C1 segment of cervical spinal cord (tissue), 14 donors: ENCODE measurements around the gene SNAP29.
A peak's percentile ranks its signal among the peaks of the same experiment; 100 is the strongest.
"Not testable (repeated sequence)": the region's sequence is repeated elsewhere in the genome, so short reads cannot be mapped to it uniquely, and the experiment has no call there.

ENCODE experiments used
- DNase-seq, 14 donors: peaks; one replicate each; lab custom pipeline; 2025; lab: John Stamatoyannopoulos, UW

The SNAP29 gene

DNA sequence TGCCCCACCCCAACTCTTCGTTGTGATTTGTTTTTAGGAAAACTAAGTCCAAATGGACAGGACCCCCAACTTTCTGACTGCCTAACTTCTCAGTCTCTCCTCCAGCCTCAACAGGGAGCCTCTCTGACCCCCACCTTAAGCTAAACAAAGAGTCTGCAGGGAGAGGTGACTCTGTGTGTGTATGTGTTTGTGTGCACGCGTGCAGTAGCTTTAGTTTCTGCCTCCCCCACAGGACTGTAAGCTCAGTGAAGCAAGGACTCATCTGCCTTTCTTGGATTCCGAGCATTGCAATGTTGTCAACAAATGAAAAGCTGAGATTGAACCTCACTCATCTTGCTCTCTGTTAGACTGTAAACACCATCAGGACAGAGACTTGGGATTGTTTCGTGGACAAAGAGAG, 7.9 kb downstream of the SNAP29 start:
- DNase-seq, result no peak

DNA sequence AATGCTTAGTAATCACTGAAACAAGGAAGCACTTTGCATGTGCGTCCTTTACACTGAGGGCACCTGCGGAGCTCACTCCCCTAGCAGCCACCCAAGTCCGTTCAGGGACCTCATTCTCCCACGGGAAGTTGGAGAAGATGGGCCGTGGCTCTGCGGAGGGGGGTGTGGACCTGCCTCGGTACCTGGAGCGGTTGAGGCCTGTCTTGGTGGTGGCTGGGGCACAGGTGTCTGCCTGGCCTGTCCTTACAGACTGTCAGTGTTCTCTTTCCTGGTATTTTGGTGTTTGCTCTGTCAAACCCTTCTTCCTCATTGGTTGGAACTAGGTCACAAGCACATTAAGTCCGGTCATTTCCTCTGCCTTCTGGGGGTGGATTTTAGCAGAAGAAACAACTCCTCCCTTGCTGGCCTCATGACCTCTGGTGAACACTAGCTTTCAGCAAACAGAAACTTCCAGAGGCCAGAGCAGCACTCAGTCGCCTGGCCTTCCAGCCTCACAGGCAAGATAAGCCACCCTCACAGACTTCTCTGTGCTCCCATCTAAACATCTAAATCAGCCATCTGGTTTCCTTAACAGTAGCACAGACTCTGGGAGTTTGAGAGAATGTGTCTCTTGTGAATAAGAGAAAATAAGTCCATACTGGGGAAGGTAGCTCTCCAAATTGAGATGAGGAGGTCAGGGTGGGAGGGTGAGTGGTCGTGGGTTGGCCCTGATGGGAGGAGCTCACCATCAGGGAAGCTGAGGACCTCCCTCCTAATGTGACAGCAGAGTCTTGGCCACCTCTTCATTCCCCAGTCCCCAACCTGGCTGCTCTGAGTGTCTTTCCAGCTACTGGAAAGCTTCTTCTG, 8.6 kb downstream of the SNAP29 start:
- DNase-seq, result peak in 9 of 14 donors; percentile 4 to 41 (median 15)

DNA sequence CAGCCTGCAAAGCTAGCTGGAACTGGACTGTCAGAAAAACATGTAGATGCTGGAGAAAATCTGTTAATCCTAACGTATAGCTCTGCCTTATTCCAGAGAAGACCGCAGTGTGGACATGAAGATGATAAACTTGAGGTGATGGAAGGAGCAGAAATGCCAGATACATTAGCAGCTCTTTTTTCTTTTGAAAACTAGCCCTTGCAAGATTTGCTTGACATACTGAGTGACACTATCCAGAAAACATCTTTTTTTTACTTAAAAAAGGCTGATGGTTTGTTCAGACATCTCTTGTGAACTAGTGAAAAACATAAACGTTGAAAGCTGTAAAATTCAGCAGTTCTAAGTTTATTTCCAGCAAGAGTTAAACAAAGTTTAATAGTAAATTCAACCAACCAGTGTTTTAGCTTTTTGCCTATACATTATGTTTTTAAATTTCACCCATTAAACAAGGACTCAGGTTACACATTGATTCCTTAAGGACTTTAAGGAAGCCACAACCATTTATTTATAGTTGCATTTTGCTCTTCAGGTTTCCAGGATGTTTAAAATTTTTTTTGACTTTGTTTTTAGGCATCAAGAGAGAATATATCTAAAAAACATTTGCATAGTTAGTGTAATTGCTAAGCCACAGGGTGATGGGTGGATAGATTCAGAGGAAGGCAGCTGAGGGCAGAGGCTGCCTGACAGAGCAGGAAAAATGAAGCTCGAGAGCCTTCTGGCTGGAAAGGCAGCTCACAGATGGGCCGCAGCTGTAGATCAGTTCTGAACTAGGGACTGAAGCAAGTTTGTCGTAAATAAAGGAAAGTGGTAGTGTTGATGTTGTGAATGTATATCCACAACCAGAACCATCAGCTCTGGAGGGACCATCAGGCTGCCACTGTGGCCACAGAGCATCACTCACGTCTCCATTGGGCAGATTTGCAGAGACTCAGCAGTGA, 9.5 kb downstream of the SNAP29 start:
- no peak for DNase-seq

DNA sequence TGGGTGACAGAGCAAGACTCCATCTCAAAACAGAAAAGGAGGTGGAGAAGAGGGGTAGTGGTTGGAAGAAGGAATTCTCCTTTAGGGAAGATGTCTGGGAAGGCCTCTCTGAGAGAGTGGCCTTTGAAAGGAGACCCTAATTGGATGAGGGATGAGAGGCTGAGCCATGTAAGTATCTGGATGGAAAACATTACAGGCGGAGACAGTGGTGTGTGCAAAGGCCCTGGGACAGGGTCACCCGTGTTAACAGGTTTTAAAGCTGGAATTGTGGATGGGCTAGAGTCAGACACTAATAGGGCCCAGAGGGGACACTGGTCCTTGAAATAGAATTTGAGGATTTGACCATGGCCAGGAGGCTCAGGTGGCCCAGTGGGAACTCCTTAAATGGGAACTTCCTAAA, 10.4 kb downstream of the SNAP29 start:
- no peak for DNase-seq

DNA sequence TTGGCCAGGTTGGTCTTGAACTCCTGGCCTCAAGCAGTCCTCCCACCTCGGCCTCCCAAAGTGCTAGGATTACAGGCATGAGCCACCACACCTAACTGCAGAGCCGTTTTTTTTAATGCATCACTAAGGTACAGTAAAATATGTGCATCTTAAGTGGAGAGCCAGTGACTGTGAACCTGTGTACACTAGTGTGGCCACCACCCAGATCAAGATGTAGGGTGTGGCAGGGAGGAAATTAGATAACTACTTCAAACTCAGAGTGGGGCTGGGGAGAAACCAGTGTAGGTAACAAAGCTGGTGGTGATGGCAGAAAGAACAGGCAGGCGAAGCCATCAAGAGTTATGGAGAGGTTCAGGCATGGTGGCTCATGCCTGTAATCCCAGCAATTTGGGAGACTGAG, 14.4 kb downstream of the SNAP29 start:
- DNase-seq, result no peak

DNA sequence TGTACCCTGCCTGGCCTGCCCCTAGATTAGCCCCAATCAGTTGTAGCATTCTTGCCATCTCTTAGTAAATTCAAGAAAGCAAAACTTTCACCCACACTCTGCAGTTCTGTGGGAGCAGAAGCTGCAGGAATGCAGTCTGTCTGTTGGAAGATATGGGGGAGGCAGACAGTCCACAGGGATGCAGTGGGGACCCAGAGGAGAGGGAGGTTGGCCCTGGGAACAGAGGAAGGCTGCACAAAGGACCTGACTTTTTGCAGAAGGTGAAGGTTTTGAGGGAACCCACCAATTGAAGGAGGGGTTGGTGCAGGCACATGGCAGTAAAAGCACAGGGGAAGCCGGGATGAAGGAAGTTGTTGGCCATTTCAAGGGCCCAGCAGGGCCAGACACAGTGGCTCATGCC, 16.5 kb downstream of the SNAP29 start:
- no peak for DNase-seq

DNA sequence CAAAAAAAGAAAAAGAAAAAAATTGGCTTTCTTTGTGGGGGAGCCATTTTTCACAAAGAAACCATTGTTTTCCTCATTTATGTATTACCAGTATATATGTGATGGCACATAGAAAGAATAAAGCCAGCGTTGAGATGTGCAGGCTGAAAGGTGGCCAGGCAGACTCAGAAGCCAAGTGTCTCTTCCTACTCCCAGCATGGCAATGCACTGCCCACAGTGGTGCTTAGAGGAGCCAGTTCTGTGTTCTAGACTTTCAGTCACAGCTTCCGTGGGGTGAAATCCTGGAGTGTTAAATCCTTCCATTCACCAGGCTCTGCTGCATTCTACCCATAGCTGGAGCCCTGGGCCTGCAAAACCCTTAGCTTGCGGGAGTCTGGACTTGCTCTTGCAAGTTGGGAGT, 18.9 kb downstream of the SNAP29 start:
- no peak for DNase-seq

DNA sequence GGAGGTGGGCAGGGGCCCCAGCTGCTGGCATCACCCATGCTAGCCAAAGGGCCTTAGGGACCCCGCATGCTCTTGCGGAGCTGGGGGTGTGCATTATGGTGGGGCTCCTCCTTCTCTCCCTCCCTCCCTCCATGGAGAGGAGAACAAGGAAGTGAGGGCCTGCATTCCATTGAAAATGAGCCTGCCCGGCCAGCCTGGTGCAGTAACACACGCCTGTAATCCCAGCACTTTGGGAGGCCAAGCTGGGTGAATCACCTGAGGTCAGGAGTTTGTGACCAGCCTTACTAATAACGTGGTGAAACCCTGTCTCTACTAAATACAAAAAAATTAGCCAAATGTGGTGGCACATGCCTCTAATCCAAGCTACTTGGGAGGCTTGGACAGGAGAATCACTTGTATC, 22.4 kb downstream of the SNAP29 start:
- DNase-seq, result no peak

DNA sequence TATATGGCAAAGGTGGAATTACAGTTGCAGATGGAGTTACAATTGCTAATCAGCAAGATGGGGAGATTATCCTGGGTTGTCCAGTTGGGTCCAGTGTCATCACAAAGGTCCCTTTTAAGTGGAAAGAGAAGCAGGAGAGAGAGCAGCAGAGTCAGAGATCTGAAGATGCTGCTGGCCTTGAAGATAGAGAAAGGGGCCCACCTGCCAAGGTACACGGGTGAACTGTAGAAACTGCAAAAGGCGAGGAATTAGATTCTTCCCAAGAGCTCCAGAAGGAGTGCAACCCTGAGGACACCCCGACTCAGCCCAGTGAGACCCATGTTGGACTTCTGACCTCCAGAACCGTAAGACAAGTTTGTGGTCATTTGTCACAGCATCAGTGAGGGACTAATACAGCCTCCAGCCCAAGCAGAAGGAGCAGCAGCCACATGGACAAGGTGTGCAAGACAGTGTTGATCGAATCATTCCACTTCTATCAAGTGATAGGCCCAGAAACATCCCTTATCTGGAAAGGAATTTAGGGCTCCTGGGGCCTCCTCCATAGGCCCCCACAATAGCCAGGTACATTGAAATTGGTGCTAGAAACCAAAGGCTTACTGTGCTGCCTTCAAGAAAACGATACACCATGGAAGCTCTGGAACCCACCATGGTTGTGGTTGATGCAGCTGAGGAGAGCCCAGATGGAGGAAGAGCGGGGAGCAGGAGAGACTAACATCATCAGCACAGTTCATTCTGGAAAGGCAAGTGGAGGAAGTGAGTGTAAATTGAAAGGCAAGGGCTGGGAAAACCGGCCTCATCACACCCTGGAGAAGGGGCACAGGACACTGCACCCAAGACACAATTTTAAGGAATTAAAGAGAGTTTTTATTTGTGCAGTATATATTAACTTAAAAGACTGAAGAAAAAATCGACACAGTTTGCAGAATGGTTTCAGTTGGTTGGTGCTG, 23.3 kb downstream of the SNAP29 start:
- DNase-seq, result no peak

DNA sequence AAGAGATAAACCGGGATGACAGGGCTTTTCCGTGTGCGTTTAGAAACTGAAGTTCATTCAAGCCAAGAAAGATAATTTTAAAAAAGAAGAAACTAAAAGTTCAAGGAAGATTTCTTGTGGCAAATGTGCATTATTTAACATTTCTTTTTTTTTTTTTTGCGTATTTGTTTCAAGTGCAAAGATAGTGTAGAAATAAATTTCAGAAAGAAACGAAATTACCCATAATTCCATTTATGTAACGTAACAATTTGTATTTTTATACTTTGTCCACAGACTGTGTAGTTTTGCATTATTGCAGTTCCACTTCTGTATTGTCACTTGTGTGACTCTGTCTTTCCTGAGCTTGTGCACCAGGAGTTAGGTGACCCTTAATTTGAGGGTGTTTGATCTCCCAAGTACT, 24.0 kb downstream of the SNAP29 start:
- no peak for DNase-seq

DNA sequence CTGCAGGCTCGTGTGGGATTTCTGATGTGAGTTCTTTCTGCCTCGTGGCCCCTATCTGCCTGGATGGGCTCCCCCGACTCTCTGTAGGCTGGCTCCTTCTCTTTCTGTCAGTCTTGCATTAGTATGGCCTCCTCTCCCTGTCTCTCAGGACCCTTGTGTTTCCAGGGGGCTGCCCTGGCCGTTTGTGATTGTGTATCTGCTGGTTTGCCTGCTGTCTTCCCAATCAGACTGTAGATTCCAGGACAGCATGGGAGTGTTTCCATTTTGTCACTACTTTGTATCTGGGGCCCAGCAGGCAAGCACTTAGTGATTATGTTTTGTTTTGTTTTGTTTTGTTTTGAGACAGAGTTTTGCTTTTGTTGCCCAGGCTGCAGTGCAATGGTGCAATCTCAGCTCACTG, 25.6 kb downstream of the SNAP29 start:
- DNase-seq, result no peak

DNA sequence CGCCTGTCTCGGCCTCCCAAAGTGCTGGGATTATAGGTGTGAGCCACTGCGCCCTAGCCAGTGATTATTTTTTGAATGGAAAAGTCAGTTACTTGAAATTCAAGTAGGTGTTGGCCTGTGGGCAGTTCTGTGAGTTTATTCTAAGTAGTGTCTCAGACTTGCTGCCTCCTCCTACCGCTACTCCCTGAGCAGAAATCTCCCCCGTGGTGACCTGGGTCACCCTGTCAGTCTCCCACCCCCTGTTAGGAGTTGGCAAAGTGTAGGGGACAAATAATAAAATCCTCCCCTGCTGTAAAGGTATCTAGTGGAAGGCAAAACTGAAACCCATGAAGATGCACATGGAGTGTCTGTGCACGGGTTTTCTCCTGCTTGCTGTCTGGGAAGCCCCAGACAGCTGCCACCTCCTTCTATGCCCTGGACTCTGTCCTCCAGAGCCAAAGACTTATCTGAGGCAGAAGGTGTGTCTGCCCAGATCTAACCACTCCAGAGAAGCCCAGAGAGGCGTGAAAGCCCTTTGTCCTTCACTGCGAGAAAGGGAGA, 26.3 kb downstream of the SNAP29 start:
- no peak for DNase-seq

DNA sequence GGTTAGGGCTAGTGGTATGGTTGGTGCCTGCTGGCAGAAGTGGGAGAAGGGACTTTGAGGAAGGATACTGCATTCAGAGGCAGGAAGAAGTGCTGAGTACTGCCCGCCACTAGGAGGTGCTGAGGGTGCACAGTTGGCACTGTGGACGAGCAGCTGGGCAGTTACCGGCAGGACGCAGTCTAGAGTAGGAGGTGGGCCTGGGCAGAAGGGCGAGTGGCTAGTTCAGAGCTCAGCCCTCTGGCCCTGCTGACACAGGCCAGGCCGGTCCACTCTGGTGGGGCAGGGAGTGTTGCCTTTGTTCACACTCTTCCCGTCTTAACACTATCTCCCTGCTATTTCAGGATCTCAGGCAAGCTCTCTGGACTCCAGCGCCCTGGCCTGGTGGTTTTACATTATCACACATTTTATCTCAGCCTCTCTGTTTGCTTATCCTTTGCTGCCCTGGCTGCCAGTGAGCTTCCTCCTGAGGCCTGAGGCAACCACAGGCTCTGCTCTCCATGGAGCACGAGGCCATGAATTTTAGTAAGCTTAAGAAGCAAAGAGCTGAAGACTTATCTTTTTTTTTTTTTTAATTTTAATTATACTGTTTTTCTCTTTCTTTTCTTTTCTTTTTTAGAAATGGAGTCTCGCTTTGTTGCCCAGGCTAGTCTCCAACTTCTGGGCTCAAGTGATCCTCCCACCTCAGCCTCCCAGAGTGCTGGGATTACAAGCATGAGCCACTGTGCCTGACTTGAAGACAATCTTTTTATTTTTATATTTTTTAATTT, 26.9 kb downstream of the SNAP29 start:
- DNase-seq, result peak in 13 of 14 donors; percentile 9 to 64 (median 41)

DNA sequence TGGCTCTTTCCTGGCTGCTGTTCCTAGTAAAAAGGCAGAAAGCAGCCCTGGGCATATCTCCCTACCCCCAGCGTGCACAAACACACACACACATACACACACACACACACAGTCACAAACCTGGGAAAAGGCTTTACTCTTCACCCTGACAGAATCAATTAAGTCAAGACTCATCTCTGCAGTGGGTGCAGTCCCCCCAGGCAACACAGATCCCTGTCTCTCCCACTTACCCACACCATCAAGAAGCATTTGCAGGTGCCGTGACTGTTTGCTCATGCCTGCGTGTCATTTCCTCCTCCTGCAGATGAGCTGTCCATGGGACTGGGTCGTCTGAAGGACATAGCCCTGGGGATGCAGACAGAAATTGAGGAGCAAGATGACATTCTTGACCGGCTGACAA, 28.6 kb downstream of the SNAP29 start:
- no peak for DNase-seq

DNA sequence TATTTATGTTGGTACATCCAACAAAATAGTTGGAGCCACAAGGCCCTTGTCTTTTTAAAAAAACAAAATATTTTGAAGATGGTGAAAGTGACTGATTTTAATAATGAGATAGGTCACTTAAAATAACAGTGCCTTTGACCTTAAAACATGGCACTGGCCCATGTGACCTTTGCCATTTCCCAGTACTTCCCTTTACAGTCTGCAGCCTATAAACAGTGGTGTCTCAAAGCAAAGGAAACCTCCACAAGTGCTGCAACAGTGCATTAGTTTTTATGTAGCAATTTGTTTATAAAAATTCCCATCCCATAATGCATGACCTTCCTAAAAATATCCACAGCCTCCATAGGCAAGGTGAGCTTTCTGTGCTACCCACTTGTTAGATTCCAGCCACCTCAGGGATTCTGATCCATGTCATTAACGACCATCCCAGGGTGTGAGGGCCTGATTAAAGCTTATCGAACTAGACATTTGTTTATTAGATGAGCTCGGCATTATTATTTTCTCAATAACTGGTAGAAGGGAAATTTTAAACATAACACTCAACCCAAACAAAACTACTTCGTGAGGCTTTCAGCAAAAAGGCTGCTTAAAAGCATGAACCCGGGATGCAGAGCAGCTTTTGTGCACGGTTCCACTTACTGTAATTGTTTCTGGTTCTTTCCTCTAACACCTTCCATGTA, 30.4 kb downstream of the SNAP29 start:
- DNase-seq, result no peak

DNA sequence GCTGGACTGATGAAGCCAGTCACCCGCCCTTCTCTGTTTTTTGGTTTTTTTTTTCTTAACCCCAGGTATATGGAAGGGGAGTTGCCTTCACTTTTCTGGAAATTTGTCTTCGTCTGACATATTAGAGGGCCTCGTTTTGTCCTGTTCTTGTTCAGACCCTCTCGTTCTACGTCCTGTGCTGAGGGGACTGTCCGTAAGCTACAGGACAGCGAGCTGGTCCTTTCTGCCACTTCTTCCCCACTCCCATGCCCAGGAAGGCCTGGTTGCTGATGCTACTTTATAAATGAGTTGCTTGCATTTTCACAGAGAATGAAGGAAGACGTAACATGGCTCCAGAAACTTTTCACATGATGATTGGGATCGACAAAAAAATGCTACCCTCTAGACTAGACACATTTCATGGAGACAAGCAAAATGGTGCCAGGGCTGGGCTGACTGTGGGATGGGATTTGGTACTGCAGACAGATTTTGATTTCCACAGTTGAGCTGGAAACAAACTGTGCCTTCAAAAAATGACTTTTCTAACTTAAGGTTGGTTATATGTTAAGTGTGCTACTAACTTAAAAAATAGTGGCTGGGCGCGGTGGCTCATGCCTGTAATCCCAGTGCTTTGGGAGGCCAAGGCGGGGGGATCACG, 31.2 kb downstream of the SNAP29 start:
- DNase-seq, result no peak

DNA sequence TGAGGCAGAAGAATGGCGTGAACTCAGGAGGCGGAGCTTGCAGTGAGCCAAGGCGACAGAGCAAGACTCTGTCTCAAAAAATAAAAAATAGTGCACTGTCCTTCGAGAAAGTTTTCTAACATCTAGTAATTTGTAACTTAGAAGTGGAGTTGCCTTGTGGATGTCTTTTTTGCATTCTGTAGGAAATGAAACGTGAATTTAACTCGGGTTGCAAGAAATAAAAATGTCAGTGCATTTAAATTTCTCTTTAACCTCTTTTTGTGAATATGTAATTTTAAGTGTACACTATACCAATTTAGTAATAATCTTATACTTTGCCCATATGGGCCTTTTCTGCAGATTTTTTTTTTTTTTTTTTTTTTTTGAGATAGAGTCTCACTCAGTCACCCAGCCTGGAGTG, 32.2 kb downstream of the SNAP29 start:
- no peak for DNase-seq

DNA sequence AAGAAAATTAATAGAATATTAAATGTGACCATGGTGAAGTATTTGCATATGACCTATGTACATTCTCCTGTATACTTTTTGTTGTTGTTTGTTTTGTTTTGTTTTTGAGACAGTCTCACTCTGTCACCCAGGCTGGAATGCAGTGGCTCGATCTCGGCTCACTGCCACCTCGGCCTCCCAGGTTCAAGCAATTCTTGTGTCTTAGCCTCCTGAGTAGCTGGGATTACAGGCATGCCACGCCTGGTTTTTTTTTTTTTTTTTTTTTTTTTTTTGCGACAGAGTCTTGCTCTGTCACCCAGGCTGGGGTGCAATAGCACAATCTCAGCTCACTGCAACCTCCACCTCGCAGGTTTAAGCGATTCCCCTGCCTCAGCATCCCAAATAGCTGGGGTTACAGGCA, 38.9 kb downstream of the SNAP29 start:
- not testable (repeated sequence) for DNase-seq

DNA sequence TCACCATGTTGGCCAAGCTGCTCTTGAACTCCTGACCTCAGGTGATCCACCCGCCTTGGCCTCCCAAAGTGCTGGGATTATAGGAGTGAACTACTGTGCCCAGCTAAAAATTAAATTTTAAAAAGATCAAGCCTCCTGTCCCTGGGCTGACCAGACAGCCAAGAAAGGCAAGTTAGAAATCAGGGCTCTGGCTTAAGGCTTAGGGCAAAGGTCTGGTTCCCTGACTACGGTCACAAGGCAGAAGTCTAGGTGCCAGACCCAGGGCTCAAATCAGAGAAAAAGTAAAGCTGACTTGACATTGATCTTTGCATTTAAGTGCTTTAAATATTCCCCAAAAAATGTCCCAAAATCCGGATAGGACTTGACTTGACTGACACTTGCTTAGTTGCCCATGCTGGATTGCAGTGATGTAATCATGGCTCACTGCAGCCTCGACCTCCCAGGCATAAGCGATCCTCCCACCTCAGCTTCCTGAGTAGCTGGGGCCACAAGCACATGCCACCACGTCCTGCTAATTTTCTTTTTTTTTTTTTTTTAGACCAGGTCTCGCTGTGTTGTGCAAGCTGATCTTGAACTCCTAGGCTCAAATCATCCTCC, 41.1 kb downstream of the SNAP29 start:
- DNase-seq, result no peak
